ENCODE results near the gene IL12A.

The IL12A gene

GRCh38 chr3:159988617-159989271 is at the start of gene IL12A:
Gene IL12A, plus strand, starts transcription at chr3:159988835.
- no peak for TF ChIP-seq GATA1 (IDR thresholded peaks at IDR 0.05; ENCODE audit: low read depth, low read length)
- no peak for TF ChIP-seq POLR2A (IDR thresholded peaks at IDR 0.05; ENCODE audit: low read length)
- peak; percentile 75 to 83 for DNase-seq

GRCh38 chr3:159941038-159942000 is 47.3 kb upstream of the IL12A start:
- no peak for DNase-seq
- TF ChIP-seq GATA1 (IDR thresholded peaks at IDR 0.05; ENCODE audit: low read depth, low read length) (no peak), POLR2A (IDR thresholded peaks at IDR 0.05; ENCODE audit: low read length) (no peak)

- no peak for DNase-seq
- TF ChIP-seq GATA1 (IDR thresholded peaks at IDR 0.05; ENCODE audit: low read depth, low read length) (no peak), POLR2A (IDR thresholded peaks at IDR 0.05; ENCODE audit: low read length) (no peak)
These were observed 43.9 kb upstream of the IL12A start for GRCh38 chr3:159944781-159945180.

GRCh38 chr3:159945930-159946329 is 42.7 kb upstream of the IL12A start:
- peak in 1 of 2 experiments; percentile 22 for DNase-seq
- TF ChIP-seq POLR2A (IDR thresholded peaks at IDR 0.05; ENCODE audit: low read length) (no peak), GATA1 (IDR thresholded peaks at IDR 0.05; ENCODE audit: low read depth, low read length) (no peak)

GRCh38 chr3:159947220-159947619 is 41.4 kb upstream of the IL12A start:
- DNase-seq: no peak
- TF ChIP-seq GATA1 (IDR thresholded peaks at IDR 0.05; ENCODE audit: low read depth, low read length): no peak
- TF ChIP-seq POLR2A (IDR thresholded peaks at IDR 0.05; ENCODE audit: low read length): no peak

GRCh38 chr3:159948429-159949144 is 40.0 kb upstream of the IL12A start:
- TF ChIP-seq POLR2A (IDR thresholded peaks at IDR 0.05; ENCODE audit: low read length): no peak
- TF ChIP-seq GATA1 (IDR thresholded peaks at IDR 0.05; ENCODE audit: low read depth, low read length): no peak

GRCh38 chr3:159950156-159950898 is 38.3 kb upstream of the IL12A start:
- no peak for DNase-seq
- no peak for TF ChIP-seq POLR2A (IDR thresholded peaks at IDR 0.05; ENCODE audit: low read length)
- TF ChIP-seq GATA1 (IDR thresholded peaks at IDR 0.05; ENCODE audit: low read depth, low read length): no peak

More at GRCh38 chr3:159948429-159949144, 40.0 kb upstream of the IL12A start:
- DNase-seq: no peak

- TF ChIP-seq POLR2A (IDR thresholded peaks at IDR 0.05; ENCODE audit: low read length) (no peak), GATA1 (IDR thresholded peaks at IDR 0.05; ENCODE audit: low read depth, low read length) (no peak)
- DNase-seq: no peak
These were observed 37.1 kb upstream of the IL12A start for GRCh38 chr3:159951540-159951939.

GRCh38 chr3:159953325-159954085 is 35.1 kb upstream of the IL12A start:
- no peak for TF ChIP-seq GATA1 (IDR thresholded peaks at IDR 0.05; ENCODE audit: low read depth, low read length)
- no peak for TF ChIP-seq POLR2A (IDR thresholded peaks at IDR 0.05; ENCODE audit: low read length)
- DNase-seq: no peak

GRCh38 chr3:159960188-159961148 is 28.2 kb upstream of the IL12A start:
- TF ChIP-seq GATA1 (IDR thresholded peaks at IDR 0.05; ENCODE audit: low read depth, low read length): no peak
- TF ChIP-seq POLR2A (IDR thresholded peaks at IDR 0.05; ENCODE audit: low read length): no peak
- no peak for DNase-seq

- no peak for TF ChIP-seq GATA1 (IDR thresholded peaks at IDR 0.05; ENCODE audit: low read depth, low read length)
- no peak for TF ChIP-seq POLR2A (IDR thresholded peaks at IDR 0.05; ENCODE audit: low read length)
- DNase-seq: no peak
These were observed 24.3 kb upstream of the IL12A start for GRCh38 chr3:159964166-159964973.

All from erythroblast (primary cell).